HepG2 (cell line): ENCODE data around the gene CEBPZOS. TPM values are rescaled to one million over a fixed set of nuclear protein-coding genes. Genes with fewer than 3 reads are reported as not detected.

Experiments
- AHDC1 ChIP-seq: sonication (generic); formaldehyde crosslinking; IDR thresholded peaks from 2 replicates; pipeline ENCODE4 v1.5.1; 2020; ENCODE audit warnings: mild to moderate bottlenecking, missing genetic modification reagents, borderline replicate concordance
- CSRNP1 ChIP-seq: sonication (generic); formaldehyde crosslinking; IDR thresholded peaks from 2 replicates; pipeline ENCODE4 v1.8.1; 2023; ENCODE audit warnings: mild to moderate bottlenecking, missing genetic modification reagents
- KLF9 ChIP-seq: IDR thresholded peaks from 2 replicates; pipeline ENCODE4 v1.6.1; 2016; ENCODE audit warnings: low read depth
- MAFF ChIP-seq: IDR thresholded peaks from 2 replicates; pipeline ENCODE4 v1.6.1; 2011; ENCODE audit warnings: low read depth, low read length, improper control_type of control experiment
- PBX2 ChIP-seq: IDR thresholded peaks from 2 replicates; pipeline ENCODE4 v1.6.1; 2016; ENCODE audit warnings: control low read depth
- SRSF9 ChIP-seq: fragments of 200-400 bp; formaldehyde crosslinking; IDR thresholded peaks from 2 replicates; pipeline ENCODE4 v1.6.1; 2018; ENCODE audit warnings: borderline replicate concordance, mild to moderate bottlenecking, low read depth, low read length; ENCODE audit not compliant: insufficient read depth, poor library complexity, severe bottlenecking
- THAP9 ChIP-seq: sonication (generic); formaldehyde crosslinking; IDR thresholded peaks from 2 replicates; pipeline ENCODE4; 2020; ENCODE audit warnings: missing genetic modification reagents, mild to moderate bottlenecking, borderline replicate concordance
- TSC22D2 ChIP-seq: sonication (generic); formaldehyde crosslinking; IDR thresholded peaks from 2 replicates; pipeline ENCODE4 v1.5.1; 2020; ENCODE audit warnings: missing genetic modification reagents, mild to moderate bottlenecking, borderline replicate concordance
- ZNF12 ChIP-seq: sonication (generic); formaldehyde crosslinking; IDR thresholded peaks from 2 replicates; pipeline ENCODE4 v1.5.0; 2020; ENCODE audit warnings: missing genetic modification reagents
- ZNF282 ChIP-seq: fragments of 450-650 bp; IDR thresholded peaks from 2 replicates; pipeline ENCODE4 v1.6.1; 2018; ENCODE audit not compliant: partially characterized antibody
- ZNF446 ChIP-seq: sonication (generic); formaldehyde crosslinking; IDR thresholded peaks from 2 replicates; pipeline ENCODE4 v1.5.0; 2020; ENCODE audit warnings: mild to moderate bottlenecking, missing genetic modification reagents
- ZNF616 ChIP-seq: sonication (generic); formaldehyde crosslinking; IDR thresholded peaks from 2 replicates; pipeline ENCODE4 v1.5.0; 2020; ENCODE audit warnings: low read depth, mild to moderate bottlenecking, missing genetic modification reagents
- ZSCAN5A ChIP-seq: sonication (generic); formaldehyde crosslinking; IDR thresholded peaks from 2 replicates; pipeline ENCODE4 v1.8.0; 2022; ENCODE audit warnings: mild to moderate bottlenecking, missing genetic modification reagents, borderline replicate concordance
- polyA plus RNA-seq, 8 experiments: library from polyadenylated mRNA; depleted of rRNA in 3 of 8; stranded (reverse) in 7 of 8; unstranded in 1 of 8; fragments of >200 nt; fragmentation: Illumina TruSeq in 4 of 8; extraction: Trizol in 4 of 8; gene quantifications; 2 replicates each; pipeline versions ENCODE4 v1.2.1 to v1.2.3, GENCODE V29; 2011 to 2016; ENCODE audit warnings: low read depth in 4 of 8, missing spikeins in 1 of 8, mixed read lengths in 1 of 8; ENCODE audit not compliant: insufficient read depth in 1 of 8
- total RNA-seq, 5 experiments: library from RNA; depleted of rRNA; stranded (reverse); fragments of >200 nt; fragmentation: Illumina TruSeq; extraction: Trizol; gene quantifications; 2 replicates each; pipeline ENCODE4 v1.2.3, GENCODE V29; 2016; ENCODE audit warnings: low read depth in 1 of 5

Gene CEBPZOS
- total and polyA plus RNA-seq, 2 of the 13 experiments (the other 11 are each of a cell fraction or from before 2014, with no cell fraction given): 18.6 to 44.7 TPM

- TF ChIP-seq ZNF12 (CRISPR knock-in tag) (0 out of 2 replicates have a peak, but pooled peaks have one; percentile 17), CSRNP1 (peak; percentile 94), MAFF (peak; percentile 41; the same call in 1 of the 2 replicates), PBX2 (no peak), ZSCAN5A (peak; percentile 69; the same call in 1 of the 2 replicates), SRSF9 (no peak), THAP9 (peak; percentile 98), ZNF616 (no peak), ZNF446 (CRISPR knock-in tag) (peak; percentile 78; the same call in 1 of the 2 replicates), AHDC1 (CRISPR knock-in tag) (peak; percentile 69; the same call in 1 of the 2 replicates), TSC22D2 (peak; percentile 54; the same call in 1 of the 2 replicates), KLF9 (peak; percentile 89; the same call in 1 of the 2 replicates), ZNF282 (no peak)
Measured at GRCh38 chr2:37231241-37232130, 35.2 kb downstream of the CEBPZOS start, which contains the start of the genes CEBPZ and NDUFAF7 (continued).
